Coronary artery (tissue), 2 donors: ENCODE results near the gene ATP5PB.

Experiments used
- DNase-seq: peaks from one replicate; pipeline ENCODE4 v3.0.0-alpha.2; 2017; ENCODE audit warnings: low spot score
- H3K27ac ChIP-seq, 2 donors: fragments of 200-600 bp; sonication (generic); one replicate each; pipeline ENCODE4 v1.5.1; 2016 to 2019
- H3K4me3 ChIP-seq: fragments of 200-600 bp; sonication (generic); 2 replicates; pipeline ENCODE4 v1.5.1; 2016; ENCODE audit warnings: mild to moderate bottlenecking, moderate library complexity
- TF ChIP-seq, protein P1 (sequence below): fragments of 200-600 bp; sonication (generic); IDR thresholded peaks from one replicate; pipeline ENCODE4 v1.5.1; 2019; ENCODE audit warnings: antibody characterized with exemption

Gene ATP5PB, protein sequence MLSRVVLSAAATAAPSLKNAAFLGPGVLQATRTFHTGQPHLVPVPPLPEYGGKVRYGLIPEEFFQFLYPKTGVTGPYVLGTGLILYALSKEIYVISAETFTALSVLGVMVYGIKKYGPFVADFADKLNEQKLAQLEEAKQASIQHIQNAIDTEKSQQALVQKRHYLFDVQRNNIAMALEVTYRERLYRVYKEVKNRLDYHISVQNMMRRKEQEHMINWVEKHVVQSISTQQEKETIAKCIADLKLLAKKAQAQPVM

DNA sequence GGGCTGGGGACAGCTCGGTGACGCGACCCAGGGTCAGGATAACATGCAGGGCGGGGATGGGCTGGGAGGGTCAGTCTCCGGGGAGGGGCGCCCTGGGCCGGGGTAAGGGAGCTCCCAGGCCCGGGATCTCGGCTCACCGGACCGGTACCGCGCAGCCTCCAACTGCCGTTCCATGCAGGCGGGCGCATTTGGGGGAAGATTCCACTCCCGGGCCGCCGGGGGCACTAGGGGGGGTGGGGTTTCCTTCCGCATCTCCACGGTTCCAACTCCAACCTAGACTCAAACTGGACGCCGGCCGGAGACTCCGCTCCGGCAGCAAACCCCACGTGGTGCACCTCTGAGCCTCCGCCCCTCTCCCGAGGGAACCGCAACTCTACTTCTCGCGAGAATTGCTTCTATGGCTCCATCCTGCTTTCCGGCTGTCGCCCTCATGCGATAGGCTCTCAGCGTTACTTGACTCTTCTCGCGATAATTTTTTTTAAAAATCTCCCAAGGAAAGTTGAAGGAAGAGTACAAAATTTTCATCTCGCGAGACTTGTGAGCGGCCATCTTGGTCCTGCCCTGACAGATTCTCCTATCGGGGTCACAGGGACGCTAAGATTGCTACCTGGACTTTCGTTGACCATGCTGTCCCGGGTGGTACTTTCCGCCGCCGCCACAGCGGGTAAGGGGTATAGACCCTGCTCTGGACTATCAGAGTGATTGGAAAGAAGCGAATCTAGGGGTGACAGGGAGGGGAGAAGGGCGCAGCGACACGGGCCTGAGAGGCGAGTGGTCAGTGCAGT lies at the start of gene ATP5PB, which contains the start of gene WDR77:
Gene ATP5PB (plus strand): TSS at position 547 of the 785 bp plus-strand sequence. CDS start 78 bp downstream, at position 625.
Gene WDR77 (minus strand): TSS at position 339 of the 785 bp plus-strand sequence. CDS start 87 bp downstream, at position 252.
- TF ChIP-seq, protein P1, sequence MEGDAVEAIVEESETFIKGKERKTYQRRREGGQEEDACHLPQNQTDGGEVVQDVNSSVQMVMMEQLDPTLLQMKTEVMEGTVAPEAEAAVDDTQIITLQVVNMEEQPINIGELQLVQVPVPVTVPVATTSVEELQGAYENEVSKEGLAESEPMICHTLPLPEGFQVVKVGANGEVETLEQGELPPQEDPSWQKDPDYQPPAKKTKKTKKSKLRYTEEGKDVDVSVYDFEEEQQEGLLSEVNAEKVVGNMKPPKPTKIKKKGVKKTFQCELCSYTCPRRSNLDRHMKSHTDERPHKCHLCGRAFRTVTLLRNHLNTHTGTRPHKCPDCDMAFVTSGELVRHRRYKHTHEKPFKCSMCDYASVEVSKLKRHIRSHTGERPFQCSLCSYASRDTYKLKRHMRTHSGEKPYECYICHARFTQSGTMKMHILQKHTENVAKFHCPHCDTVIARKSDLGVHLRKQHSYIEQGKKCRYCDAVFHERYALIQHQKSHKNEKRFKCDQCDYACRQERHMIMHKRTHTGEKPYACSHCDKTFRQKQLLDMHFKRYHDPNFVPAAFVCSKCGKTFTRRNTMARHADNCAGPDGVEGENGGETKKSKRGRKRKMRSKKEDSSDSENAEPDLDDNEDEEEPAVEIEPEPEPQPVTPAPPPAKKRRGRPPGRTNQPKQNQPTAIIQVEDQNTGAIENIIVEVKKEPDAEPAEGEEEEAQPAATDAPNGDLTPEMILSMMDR, result no peak
- peak within 1 kb of the TSS; percentile 78 to 91 for H3K27ac ChIP-seq
- DNase-seq, result peak; percentile 97
- H3K4me3 ChIP-seq, result peak within 1 kb of the TSS; percentile 95

DNA sequence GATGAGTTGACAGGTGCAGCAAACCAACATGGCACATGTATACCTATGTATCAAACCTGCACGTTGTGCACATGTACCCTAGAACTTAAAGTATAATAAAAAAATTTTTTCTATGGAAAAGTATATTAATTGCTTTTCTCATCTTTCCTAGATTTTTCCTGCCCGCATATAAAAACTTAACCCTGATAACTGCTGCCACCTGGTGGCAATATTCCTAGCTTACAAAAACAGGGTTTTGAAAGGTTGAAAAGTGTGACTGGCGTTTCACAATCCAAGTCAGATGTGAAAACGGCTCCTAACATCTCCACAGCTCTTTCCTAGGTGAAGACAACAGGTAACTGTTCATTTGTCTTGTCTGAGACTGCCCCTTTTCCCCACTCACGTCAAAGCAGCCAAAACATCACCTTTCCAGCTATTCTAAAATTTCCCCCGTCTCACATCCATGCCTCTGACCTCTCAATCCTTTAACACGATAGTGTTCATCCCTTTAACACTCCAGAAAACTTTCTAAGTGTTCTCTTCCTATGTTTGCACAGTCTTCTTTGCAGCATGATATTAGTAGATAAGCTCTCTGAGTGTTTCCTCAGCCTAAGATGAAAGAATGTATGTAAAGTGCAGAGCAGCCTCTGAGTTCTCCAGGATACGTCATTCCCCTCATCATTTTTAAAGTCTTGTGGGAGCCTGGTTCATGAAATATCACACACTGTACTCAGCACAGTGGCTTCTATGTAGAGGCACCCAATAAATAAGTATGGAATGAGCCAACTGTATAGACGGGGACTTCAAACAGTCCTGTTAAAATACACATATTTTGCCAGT lies 49.3 kb upstream of the ATP5PB start:
- no peak overlapping the region for H3K4me3 ChIP-seq
- H3K27ac ChIP-seq, result no peak overlapping the region
- DNase-seq, result no peak
- TF ChIP-seq, protein P1, result peak; percentile 41

DNA sequence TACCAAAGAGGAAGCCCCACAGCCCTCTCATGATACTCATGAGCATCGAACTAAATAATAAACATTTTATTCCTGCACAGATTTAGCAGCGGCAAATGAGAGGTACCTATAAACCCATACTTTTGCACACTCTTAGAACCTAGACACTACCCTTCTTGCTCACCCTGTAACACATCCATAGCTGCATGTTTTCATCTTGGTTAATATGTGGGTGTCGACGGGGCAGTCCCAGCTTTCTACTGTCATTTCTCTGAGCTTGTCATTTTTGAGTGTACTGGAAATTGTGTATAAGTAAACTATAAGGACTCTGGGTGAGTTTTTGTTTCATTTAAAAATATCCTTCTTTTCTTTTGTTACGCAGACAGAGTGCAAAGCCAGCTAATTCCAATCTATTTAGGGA lies 47.2 kb upstream of the ATP5PB start:
- TF ChIP-seq, protein P1, result no peak
- no peak for DNase-seq
- no peak overlapping the region for H3K4me3 ChIP-seq
- H3K27ac ChIP-seq, result no peak overlapping the region

DNA sequence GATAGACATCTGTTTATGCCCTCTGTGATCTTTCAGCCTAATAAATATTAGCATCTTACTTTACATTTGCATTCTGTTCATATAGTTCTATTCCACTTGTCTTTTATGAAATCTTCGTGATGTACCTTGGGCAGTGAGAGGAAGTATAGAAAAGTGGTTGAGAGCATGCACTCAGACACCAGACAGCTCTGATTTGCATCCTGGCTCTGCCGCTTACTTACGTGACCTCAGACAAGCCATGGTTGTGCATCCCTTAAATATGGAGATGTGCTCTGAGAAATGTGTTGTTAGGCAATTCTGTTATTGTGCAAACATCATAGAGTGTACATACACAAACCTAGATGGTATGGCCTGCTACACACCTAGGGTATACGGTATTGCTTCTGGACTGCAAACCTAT lies 44.7 kb upstream of the ATP5PB start:
- no peak for DNase-seq
- no peak overlapping the region for H3K4me3 ChIP-seq
- H3K27ac ChIP-seq, result no peak overlapping the region
- TF ChIP-seq, protein P1, result no peak

DNA sequence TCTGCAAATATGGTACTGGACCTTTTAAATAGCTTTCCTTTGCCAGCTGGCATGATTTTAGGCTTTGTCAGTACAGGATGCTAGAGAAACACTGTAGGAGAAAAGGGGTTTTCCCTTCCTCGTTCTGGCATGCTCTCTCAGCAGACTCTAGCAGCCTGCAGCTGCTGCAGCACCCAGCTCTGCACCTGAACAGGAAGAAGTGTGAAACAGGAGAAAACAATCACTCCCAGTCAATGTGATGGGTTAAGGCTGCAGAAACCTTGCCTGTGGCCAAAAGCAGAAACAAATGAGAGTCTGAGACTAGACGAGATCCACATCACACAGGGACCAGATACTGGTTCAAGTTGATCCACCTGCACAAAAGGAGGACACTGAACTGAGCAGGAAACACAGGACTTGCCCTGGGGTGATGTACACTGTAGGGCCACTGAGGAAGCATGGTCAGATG lies 42.9 kb upstream of the ATP5PB start:
- H3K27ac ChIP-seq, result no peak overlapping the region
- DNase-seq, result no peak
- TF ChIP-seq, protein P1, result no peak
- H3K4me3 ChIP-seq, result no peak overlapping the region

DNA sequence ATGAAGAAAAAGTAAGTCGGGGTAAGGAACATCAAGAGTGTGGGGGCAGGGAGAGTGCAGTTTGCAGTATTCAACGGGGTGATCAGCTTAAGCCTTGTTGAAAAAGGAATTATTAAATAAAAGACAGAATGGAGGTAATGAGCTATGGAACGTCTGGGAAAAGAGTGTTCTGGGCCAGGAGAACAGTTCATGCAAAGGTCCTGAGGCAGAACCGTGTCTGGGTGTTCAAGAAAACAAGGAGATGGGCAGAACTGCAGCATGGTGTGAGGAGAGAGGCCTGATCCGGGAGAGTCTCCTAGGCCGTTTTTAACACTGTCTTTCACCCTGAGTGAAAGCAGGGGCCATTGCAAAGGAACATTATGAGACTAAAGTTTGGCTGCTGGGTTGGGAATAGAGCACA lies 42.0 kb upstream of the ATP5PB start:
- no peak for DNase-seq
- TF ChIP-seq, protein P1, result no peak
- H3K4me3 ChIP-seq, result no peak overlapping the region
- H3K27ac ChIP-seq, result no peak overlapping the region
